Measurements from ENCODE around the gene GMPPA.

- TF ChIP-seq EP300 (IDR thresholded peaks at IDR 0.05) (no peak), CTCF (IDR thresholded peaks at IDR 0.05) (no peak)
Observed at GRCh38 chr2:219483451-219484342, 15.0 kb upstream of the GMPPA start.
